Skin of body (tissue), 2 donors: ENCODE results near the gene BLVRA. TPM values are rescaled to one million over a fixed set of nuclear protein-coding genes. Genes with fewer than 3 reads are reported as not detected.

ENCODE experiments used
- DNase-seq: peaks from one replicate; lab custom pipeline; 2025; lab: John Stamatoyannopoulos, UW
- total RNA-seq: library from RNA; depleted of rRNA; stranded (reverse); fragments of >200 nt; gene quantifications from one replicate; pipeline ENCODE4 v1.2.3, GENCODE V29; 2014

The BLVRA gene
- total RNA-seq, 1 donor from 2014 or later = 19.0 TPM

DNA sequence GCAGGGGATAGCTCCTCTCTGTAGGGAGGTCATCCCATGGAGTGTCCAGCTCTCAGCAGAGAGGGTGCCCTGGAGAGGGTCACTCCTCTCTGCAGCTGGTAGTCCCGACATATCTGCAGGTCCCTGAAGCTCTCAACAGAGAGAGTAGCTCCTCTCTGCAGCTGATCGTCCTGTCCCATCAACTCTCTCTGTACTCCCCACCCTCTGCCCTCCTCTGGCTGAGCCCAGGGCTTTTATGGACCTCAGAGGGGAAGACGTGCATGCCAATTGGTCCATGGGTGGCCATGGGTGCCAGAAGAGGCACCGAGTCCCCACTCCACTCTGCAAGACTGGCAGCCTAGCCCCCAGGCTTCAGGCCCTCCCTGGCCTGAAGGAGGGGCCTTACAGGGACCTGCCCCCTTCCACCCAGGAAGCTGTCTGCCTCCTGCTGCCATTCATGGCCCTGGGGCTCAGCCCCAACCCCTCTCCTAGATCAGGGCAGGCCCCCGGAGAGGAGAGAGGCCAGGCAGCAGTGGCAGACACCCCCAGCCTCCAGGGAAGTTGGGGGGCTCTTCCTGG, 9.0 kb upstream of the BLVRA start:
- DNase-seq = no peak

DNA sequence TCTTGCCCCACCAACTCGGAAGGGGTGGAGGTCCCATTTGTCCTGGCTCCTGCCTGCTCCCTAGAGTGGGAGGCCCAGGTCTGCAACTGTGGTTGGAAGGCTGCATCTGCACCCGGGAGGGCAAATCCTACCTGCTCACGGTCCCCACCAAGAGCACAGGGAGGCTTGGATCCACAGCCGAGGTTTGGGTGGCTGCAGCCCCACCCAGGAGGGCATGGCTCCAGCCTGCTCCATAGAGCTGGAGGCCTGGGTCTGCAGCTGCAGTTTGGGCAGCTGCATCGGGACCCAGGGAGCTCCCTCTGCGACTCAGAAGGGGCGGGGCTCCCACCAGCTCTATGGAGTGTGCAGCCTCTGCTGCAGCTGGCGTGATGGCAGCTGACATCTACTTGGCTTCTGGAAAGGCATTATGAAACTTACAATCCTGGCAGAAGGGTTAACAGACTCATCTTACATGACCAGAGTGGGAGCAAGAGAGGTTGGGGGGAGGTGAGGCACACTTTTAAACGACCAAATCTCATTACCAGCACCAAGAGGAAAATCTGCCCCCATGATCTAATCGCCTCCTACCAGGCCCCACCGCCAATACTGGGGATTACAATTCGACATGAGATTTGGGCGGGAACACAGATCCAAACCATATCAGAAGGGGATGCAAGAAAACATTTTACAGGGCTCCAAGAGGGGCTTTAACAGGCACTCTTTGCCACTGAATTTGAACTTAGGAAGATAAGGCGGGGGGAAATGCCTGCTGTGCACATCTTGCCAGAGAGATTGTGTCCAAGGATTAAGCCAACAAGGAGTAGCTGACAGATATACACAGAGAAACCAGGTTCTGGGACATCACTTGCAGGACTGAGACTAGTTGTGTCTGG, 8.2 kb upstream of the BLVRA start:
- DNase-seq = no peak

DNA sequence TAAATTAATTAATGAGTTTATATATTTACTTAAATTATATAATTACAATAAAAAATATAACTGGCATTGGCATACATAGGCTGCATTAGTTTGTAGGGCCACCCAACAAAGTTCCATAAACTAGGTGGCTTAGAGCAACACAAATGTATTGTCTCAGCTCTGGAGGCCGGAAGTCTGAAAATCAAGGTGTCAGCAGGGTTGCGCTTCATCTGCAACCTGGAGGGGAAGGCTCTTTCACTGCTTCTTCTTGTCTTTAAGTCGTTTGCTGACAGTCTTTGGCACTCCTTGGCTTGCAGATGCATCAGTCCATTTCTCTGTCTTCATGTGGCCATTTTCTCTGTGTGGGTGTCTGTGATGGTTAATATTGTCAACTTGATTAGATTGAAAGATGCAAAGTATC, 6.1 kb upstream of the BLVRA start:
- DNase-seq = no peak

DNA sequence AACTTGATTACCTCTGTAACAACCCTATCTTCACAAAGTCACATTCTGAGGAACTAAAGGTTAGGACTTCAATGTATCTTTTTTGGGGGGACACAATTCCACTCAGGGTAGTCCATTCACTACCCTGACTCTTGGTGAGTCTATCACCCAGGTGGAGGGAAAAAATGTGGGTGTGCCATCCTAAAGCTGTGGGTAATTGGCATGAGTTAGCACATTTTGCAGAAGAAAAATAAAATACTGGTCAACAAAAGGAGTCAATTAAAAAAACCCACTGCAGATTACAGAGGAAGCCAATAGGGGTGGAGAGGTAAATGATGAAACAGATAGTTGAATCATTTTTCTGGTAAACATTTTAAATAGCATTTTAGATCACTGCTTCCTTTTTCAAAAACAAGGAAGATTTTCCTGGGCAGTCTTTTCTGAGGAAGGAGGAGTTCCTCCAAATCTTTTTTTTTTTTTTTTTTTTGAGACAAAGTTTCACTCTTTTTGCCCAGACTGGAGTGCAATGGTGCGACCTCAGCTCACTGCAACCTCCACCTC, 5.1 kb upstream of the BLVRA start:
- no peak for DNase-seq

DNA sequence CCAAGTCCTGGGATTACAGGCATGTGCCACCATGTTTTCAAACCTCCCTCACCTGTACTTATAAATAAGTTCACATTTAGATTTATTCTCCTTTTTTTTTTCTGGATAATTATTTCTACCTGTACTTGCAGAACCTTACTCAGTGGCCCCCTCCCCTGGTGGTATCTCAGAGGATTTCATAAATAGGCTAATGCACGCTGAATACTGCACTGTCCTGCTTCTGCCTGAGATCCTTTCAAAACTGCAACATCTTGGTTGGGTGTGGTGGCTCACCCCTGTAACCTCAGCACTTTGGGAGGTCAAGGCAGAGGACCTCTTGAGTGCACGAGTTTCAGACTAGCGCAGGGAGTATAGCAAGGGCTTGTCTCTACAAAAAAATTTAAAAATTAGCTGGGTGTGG, 4.6 kb upstream of the BLVRA start:
- no peak for DNase-seq

DNA sequence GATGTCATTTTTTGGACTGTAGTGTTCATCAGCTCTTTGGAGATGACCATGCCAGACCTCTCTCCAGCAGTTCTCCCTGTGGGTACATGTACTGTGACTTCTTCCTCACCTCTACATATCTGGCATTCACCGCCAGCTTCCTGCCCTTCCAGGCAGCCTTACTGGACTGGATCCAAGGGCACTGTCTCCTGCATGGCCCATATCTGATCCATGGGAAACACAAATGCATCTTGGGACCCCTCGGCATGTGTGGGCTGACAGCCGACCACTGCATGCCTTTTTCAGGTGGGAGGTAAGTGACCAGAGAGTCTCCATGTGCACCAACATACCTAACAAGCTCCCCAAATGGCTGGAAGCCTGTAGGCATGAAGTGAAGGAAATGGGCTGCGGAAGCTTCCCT, 3.9 kb upstream of the BLVRA start:
- DNase-seq = no peak

DNA sequence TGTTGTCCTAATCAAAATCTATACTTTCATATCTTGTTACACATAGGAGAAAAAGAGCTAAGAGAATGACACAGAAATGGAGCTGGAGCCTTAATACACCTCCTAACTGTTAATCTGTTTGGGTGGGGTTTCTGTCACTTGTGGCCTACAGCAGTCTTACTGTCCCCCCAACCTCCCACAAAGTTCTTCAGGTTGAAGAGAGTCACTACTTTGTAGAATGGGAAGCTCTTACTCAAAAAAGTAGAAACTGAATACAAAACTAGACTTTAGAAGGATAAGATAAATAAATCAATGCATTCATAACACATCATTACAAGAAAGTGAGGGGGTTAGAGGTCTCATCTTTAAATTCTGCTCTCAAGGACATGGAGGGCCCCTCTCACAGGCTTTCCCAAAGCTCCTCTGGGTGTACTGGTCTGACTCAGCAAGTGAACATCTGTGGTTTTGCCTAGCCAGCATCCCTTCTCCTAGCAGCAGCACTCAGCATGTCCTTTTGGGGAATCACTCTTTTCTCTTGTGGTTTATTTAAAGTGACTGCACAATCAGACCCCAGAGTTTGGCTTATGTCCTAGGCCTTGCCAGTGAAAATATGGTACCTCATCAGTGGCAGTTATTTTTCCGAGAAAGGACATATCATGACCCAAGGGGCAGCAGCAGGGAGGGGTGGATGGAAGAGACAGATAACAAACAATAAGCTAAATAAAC, 2.0 kb upstream of the BLVRA start:
- DNase-seq = no peak

DNA sequence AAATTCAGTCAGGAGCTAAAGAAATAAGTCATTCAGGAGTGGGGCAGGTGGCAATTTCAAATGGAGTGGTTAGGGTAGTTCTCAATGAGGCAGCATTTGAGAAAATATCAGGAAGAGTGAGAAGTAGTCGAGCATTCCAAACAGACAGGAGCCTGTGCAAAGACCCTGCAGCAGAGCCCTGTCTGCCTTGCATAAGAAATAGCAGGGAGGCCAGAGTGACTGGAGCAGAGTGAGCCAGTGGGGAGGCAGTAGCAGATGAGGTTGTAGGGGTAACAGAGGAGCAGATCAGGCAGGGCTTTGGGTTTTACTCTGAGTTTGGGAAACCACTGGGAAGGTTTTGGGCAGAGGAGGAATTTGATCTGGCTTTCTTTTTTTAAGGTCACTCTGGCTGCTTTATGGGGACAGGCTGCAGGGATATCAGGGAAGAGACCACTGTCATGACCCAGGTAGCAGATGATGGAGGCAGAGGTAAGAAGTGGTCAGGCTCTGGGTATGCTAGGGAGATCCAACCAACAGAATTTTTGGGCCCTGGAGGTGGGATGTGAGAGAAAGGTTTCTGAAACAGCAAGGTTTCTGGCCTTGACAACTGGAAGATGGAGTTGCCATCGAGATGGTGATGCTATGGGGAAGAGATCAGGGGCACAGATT, 1.3 kb upstream of the BLVRA start:
- DNase-seq = no peak

DNA sequence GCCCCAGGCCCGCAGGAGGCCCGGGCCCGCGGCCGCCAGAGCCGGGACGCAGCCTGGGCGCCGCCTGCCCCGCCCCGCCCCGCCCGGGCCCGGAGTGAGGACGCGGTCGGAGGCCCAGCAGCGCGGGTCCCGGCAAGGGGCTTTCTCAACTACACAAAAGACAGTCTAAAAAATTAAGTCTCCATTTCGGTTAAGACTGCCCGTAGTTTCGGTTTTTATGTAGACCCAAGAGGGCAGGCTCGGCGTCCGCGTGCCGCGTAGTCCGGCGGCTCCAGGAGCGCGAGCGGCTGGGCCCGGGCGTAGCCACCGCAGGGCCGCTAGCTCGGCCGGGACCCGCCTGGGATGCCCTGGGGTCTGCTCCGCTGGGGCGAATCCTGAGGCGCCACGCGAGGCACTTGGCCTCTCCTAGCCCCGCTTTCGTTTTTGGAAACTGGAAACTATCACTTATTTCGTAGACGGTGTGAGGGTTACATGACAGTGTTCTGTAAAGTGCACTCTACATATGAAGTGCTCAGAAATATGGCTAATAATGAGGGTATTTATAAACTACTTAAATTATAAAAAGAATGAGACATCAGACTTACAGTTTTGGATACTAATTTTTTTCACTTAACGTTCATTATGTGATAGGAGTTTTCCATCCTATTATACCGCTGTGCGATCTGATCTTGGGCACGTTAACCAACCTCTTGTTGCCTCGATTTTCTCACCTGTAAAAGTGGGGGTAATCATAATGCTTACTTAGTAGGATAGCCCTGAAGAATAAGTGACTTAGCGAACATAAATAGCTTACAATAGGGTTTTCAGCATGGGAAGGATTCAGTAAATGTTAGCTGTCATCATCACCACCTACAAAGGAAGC, 573 bp downstream of the BLVRA start:
- DNase-seq = no peak

DNA sequence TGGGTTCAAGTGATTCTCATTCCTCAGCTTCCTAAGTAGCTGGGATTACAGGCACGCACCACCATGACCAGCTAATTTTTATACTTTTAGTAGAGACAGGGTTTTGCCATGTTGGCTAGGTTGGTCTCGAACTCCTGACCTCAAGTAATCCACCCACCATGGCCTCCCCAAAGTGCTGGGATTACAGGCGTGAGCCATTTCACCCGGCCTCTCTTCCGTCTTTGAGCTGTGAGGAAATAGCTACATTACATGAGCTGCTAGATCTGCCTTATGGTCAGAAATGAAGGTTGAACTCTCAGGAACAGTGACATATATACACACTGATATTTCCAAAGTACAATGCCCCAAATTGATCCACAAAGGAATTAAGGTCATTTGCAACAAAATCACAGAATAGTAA, 2.4 kb downstream of the BLVRA start:
- no peak for DNase-seq

DNA sequence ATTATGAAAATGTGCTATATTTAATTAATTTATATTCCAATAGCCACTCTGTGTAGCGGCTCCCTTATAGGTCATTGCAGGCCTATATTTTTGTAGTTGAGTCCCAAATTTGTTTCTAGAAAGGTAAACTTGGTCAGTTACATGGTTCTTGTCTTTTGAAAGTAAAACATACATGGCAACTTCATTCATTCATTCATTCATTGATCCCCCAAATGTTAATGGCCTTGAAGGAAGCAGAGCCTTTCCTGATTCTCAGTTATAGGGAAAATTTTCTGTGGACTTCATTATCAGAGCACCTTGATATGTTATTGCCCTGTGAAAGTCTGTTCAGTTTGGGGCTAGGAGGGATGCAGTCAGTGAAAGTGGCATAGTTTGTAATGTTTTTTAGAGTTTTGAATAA, 2.9 kb downstream of the BLVRA start:
- no peak for DNase-seq

DNA sequence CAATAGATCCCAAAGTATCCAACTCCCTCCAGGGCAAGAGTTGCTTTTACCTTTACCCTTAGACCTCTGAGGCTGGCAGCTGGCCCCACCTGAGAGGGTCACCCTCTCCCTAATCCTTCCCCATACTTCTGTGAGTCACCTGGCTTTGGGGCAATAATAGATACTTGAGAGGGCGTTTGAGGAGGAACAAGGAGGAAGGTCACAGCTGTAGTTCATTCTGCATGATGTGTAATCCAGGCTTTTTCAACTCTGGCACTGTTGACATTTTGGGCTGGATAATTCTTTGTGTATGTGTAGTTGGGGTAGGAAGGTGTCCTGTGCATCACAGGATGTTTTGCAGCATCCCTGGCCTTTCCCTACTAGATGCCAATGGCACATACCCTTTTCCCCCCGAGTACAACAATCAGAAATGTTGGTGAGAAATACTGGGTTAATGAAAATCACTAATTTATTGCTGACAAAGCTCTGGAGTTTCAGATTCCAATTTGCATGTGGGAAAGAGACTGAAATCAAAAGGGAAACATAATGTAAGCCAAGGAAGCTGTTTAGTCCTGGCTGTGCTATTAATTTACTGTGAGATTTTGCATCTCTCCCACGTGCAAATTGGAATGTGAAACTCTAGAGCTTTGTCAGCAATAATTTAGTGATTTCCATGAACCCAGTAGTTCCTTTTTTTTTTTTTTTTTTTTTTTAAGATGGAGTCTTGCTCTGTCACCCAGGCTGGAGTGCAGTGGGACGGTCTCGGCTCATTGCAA, 3.6 kb downstream of the BLVRA start:
- no peak for DNase-seq

DNA sequence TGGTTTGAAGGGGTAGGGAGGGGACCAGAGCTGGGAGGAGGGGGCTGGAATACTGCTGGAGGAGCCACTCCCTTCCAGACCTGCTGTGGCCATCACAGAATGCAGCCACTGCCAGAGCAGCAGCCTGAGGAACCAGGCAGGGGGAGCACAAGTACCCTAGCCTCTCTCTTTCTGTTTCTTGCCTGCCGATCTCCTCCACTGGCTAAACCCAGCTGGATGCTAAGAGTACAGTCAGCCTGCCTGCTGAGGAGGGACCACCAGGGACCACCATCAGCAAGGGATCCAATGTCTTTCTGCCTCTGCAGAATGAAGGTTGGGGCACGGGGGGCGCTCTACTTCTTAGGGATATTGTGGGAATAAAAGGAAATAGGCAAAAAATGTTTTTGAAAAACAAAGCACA, 4.7 kb downstream of the BLVRA start:
- no peak for DNase-seq

DNA sequence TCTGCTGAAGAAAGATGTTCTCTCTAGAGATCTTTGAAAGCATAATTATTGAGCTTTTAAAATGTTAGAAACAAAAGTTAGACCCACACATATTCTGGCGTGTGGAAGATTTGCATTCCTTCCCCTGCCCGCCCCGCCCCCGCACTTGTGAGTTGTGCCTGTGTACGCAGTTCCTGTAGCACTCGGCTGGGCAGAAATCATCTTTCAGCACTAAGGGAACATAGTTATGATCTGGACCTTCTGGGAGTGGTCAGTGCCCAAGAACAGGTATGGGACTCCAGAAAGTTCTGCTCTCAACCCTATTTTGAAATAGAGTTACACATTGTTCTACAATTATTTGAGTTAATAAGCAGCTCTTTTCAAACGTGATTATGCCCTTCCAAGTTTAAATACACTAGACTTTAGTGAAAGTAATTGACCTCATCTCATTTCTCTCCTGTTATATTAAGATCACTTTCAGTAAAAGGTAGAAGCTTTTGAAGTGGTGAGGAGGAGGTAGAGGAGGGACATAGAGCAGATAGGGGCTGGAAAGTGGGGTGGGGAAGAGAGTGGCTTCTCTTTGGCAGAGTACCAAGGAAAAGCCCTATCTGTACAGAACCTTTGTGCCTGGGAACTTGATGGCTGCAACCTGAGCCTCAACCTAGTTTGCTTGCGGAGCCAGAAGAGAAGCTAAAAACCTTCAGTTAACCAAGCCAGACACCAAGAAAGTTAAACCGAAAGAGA, 5.7 kb downstream of the BLVRA start:
- no peak for DNase-seq

DNA sequence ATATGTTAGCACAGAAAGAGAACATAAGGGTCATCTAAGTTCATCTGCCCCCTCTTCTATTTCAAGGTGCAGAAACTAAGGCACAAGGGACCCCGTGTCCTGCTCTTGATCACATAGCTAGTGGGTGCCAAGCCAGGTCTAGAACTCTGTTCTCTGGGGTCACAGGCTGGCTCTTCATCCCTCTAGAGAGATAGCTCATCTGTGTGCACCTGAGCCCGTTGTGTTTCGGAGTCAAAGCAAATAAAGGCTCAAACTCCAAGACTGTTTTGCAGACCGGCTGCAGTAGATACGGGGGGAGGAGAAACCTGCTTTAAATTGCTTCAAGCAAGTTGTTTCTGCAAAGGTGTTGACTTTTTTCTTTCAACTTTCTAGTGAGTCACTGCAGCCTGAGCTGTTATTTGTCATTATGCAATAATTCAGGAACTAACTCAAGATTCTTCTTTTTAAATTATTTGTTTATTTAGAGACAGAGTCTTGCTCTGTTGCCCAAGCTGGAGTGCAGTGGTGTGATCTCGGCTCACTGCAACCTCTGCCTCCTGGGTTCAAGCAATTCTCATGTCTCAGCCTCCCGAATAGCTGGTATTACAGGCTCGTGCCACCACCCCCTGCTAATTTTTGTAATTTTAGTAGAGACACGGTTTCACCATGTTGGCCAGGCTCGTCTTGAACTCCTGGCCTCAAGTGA, 6.5 kb downstream of the BLVRA start:
- DNase-seq = no peak

DNA sequence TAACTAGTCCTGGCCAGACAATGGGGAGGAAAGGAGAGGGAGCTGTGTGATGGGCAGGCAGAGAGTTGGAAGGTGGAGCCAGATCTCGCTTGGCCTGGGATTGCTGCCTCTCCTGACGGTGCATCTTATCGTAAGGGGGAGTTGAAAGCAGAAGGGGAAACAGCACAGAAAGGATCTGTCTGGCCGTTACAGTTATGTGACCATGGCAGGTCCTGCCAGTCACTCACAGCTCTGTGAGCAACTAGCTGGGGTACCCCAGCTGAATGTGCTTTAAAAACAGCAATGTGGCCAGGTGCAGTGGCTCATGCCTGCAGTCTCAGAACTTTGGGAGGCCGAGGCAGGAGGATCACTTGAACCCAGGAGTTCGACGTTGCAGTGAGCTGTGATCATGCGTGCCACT, 8.1 kb downstream of the BLVRA start:
- no peak for DNase-seq

DNA sequence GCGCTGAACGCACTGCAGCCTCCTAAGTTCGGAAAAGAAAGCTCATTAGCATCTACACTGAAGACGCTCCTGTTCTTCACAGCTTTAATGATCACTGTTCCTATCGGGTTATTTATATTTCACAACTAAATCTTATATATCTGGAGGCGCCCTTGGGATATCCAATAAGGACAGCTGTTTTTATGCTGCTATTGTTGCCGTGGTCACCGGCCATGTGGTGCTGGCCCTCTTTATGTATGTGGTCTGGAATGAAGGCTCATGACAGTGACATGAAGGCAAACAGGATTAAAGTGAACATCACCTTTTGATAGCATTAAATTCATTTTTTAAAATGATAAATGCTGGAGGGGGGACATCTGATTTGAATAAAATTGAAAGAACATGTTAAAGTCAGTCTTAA, 8.8 kb downstream of the BLVRA start:
- DNase-seq = no peak

DNA sequence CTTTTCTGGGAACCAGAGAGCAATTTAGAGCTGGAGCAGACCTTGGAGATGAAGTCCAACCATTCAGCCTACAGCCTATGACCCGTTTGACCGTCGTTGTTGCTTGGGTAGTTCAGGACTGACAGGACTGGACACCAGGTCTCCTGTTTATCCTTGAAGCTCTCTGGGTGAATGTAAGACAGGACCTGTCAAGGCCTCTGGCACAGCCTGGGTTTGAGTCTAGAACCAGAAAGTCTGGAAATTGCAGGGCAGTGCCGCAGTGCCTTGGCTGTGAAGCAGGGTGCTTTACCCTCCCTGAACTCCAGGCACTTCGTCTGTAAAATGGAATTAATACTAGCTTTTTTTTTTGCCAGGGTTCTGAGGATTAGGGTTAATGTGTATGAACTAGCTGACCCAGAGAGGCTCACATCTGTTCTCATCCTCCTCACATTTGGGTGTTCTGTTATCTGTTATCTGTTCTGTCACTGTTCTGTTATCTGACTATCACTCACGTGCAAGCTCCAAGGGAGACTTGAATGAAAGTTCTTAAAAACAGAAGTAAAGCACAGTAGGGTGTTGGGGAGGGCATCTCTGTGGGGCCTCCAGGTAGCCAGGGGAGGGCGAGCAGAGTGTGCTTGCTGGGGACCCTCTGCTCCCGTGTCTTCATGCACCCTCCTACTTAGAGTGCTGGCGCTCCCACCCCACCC, 9.9 kb downstream of the BLVRA start:
- DNase-seq = no peak
